Lower lobe of right lung (tissue), 2 donors: ENCODE data around the gene TMC2. TPM values are rescaled to one million over a fixed set of nuclear protein-coding genes. Genes with fewer than 3 reads are reported as not detected.

Experiments used
- ATAC-seq, 2 donors: fragments of 200-7000 bp; cut with Tn5 transposase; one replicate each; pipeline ENCODE4 v1.9.1; 2020 to 2022; ENCODE audit warnings: mild to moderate bottlenecking in 2 of 2, moderate library complexity in 2 of 2
- DNase-seq: peaks from one replicate; pipeline ENCODE4 v3.0.0-alpha.2; 2020
- H3K27ac ChIP-seq: fragments of 200-600 bp; one replicate; pipeline ENCODE4 v1.8.0; 2022
- H3K27me3 ChIP-seq: fragments of 200-600 bp; one replicate; pipeline ENCODE4 v1.8.0; 2022; ENCODE audit warnings: low read depth
- H3K36me3 ChIP-seq: fragments of 200-600 bp; one replicate; pipeline ENCODE4 v1.8.0; 2022; ENCODE audit warnings: mild to moderate bottlenecking
- H3K4me1 ChIP-seq: fragments of 200-600 bp; one replicate; pipeline ENCODE4 v1.8.0; 2022
- H3K4me3 ChIP-seq: fragments of 200-600 bp; one replicate; pipeline ENCODE4 v1.8.0; 2022; ENCODE audit warnings: mild to moderate bottlenecking
- H3K9me3 ChIP-seq: fragments of 200-600 bp; one replicate; pipeline ENCODE4 v1.8.0; 2022
- intact Hi-C: fragments of 100-400 bp; cut with DNase I; formaldehyde crosslinking; loops from one replicate; pipeline ENCODE4 v1.11.0; 2022
- total RNA-seq: library from RNA; stranded (reverse); fragmentation: NEBNext Ultra II Directional; extraction: Animal tissue kit (Norgen Biotek cat#: 25700); gene quantifications from one replicate; pipeline ENCODE4 v1.2.1, GENCODE V29; 2021
- TF ChIP-seq, protein P1 (sequence below): fragments of 200-600 bp; IDR thresholded peaks from one replicate; pipeline ENCODE4 v1.8.0; 2022; ENCODE audit warnings: antibody characterized with exemption, mild to moderate bottlenecking
- donor health status: DM: no; HTN: yes; CAD: no; lungs with severe emphysema.

TMC2 gene
- total RNA-seq, 1 donor from 2014 or later, result 0.92 TPM

DNA sequence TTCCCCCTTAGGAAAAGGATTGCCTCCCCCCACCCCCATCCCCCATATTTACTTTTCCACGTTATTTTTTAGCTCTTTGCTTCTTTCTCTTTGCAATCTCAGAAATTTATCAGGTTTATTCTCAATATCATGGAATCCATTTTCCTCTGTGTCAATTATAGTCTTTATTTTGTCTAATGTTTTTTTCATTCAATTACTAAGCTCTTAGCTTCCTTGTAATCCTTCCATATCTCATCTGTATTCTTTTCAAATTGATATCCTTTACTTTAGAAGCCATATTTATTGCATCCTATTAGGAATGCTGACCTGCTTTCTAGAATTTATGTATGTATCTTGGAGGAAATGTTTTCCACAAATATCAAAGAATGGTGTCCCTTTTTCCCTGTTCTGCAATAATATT, 39.3 kb downstream of the TMC2 start:
- intact Hi-C loops, result no loop called here
- Histone ChIP-seq H3K27me3 (peaks cover 4% of the 10 kb centered on the region), H3K9me3 (no peaks in the 10 kb centered on the region), H3K36me3 (no peaks in the 10 kb centered on the region), H3K4me1 (no peaks in the 10 kb centered on the region), H3K4me3 (no peak overlapping the region), H3K27ac (no peak overlapping the region)
- no peak for DNase-seq
- ATAC-seq, result no peak
- TF ChIP-seq, protein P1, sequence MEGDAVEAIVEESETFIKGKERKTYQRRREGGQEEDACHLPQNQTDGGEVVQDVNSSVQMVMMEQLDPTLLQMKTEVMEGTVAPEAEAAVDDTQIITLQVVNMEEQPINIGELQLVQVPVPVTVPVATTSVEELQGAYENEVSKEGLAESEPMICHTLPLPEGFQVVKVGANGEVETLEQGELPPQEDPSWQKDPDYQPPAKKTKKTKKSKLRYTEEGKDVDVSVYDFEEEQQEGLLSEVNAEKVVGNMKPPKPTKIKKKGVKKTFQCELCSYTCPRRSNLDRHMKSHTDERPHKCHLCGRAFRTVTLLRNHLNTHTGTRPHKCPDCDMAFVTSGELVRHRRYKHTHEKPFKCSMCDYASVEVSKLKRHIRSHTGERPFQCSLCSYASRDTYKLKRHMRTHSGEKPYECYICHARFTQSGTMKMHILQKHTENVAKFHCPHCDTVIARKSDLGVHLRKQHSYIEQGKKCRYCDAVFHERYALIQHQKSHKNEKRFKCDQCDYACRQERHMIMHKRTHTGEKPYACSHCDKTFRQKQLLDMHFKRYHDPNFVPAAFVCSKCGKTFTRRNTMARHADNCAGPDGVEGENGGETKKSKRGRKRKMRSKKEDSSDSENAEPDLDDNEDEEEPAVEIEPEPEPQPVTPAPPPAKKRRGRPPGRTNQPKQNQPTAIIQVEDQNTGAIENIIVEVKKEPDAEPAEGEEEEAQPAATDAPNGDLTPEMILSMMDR, result no peak

DNA sequence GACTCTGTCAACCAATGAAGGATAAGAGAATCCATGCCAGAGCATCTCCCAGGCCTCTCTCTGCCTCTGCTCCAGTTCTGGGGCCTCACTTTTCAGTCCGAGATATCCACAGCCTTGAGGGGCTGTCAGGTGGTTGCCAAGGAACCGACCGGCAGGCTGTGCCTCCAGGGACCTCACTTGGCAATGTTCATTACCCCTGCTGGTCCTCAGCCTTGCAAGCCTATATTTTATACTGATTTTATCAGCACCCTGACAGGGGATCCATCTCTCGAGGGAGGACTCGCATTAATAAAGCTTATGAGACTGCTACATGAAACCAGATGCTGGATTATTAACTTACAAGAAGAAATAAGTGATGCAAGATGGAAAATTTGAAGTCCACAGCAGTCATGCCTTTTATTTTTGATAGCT, 39.9 kb downstream of the TMC2 start:
- TF ChIP-seq, protein P1, result no peak
- ATAC-seq (no peak), DNase-seq (no peak)
- Histone ChIP-seq H3K27ac (no peak overlapping the region), H3K4me1 (no peaks in the 10 kb centered on the region), H3K9me3 (no peaks in the 10 kb centered on the region), H3K36me3 (no peaks in the 10 kb centered on the region), H3K27me3 (peaks cover 7% of the 10 kb centered on the region), H3K4me3 (no peak overlapping the region)
- intact Hi-C loops, result no loop called here

DNA sequence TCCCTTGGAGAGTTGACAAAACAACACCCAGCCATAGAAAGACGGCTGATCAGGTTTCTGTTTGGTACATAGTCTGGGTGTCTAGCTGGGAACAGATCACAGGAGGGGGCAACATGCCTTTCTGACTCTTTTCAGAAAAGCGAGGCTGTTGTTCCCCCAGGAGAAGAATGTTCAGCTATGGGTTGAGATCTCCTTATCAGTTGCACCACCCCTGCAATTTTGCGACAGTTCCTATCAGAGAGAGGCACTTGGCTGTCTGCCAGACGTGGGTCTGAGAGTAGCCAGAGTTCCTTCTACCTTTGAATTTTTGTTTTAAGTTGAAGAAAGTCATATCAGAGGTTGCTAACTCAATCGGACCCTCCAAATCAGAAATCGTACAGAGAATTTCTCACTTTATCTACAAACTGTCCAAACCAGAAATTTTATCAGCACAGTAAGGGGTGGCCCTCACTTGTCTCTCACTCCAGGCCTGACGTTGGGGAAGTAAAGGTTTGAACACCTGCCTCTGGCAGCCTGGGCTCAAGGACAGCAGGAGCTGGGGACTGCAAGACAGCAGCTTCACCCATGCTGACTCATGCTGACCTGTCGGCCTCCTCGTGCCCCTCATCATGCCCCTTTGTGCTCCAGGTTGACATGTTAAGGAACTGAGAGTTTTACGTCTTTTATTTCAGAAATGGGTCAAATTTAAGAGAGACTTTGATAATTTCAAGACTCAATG, 42.3 kb downstream of the TMC2 start:
- DNase-seq (no peak), ATAC-seq (no peak)
- H3K27ac ChIP-seq, result no peak overlapping the region
- TF ChIP-seq, protein P1, result no peak
- intact Hi-C loops, result no loop called here
- H3K4me3 ChIP-seq, result no peak overlapping the region
- H3K9me3 ChIP-seq, result no peaks in the 10 kb centered on the region
- peaks cover 7% of the 10 kb centered on the region for H3K27me3 ChIP-seq
- H3K36me3 ChIP-seq, result no peaks in the 10 kb centered on the region
- no peaks in the 10 kb centered on the region for H3K4me1 ChIP-seq

DNA sequence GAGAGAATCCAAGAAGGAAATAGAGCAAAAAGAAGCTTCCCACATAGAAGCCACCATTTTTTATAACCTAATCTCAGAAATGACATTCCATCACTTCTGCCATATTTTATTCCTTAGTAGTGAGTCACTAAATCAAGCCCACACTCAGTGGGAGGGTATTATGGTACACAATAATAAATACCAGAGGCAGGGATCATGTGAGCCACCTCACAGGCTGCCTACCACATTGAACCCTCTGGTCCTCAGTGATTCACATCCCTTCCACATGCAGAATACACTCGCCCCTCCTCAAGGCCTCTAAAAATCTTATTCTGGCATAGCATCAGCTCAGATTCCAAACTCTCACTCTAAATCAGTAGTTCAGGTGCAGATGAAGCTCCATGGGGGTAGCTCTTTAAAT, 49.4 kb downstream of the TMC2 start:
- TF ChIP-seq, protein P1, result no peak
- Histone ChIP-seq H3K27me3 (peaks cover under 1% of the 10 kb centered on the region), H3K27ac (no peak overlapping the region), H3K4me1 (no peaks in the 10 kb centered on the region), H3K9me3 (no peaks in the 10 kb centered on the region), H3K4me3 (no peak overlapping the region), H3K36me3 (no peaks in the 10 kb centered on the region)
- intact Hi-C loops, result no loop called here
- DNase-seq (no peak), ATAC-seq (no peak)

DNA sequence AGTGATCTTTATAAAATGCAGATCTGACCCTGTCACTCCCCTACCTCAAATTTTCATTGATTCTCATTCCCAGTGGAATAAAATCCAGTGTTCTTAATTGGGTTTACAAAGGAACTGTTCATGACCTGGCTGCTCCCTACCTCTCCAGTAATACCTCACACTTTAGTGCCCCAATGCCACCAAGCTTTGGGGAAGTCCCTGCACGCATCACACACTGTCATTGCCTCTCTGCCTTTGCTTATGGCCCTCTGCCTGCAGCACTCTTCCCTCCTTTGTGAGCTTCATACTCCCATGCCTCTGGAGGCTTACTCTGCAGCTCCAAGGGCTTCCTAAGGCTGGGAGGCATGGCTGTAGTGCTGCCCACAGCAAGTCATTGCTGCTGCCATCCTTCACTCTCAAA, 57.4 kb downstream of the TMC2 start:
- TF ChIP-seq, protein P1, result no peak
- DNase-seq, result no peak
- Histone ChIP-seq H3K27ac (no peak overlapping the region), H3K36me3 (no peaks in the 10 kb centered on the region), H3K4me3 (no peak overlapping the region), H3K27me3 (peaks cover 5% of the 10 kb centered on the region), H3K4me1 (no peaks in the 10 kb centered on the region), H3K9me3 (no peaks in the 10 kb centered on the region)
- ATAC-seq, result no peak
- intact Hi-C loops, result no loop called here
